GM04503 (cell line): Measurements from ENCODE around the gene EPM2A.
A peak's percentile ranks its signal among the peaks of the same experiment; 100 is the strongest.

Source experiments
- DNase-seq: peaks from one replicate; pipeline ENCODE4 v3.0.0-alpha.2; 2012; ENCODE audit warnings: low read depth

EPM2A gene

DNA sequence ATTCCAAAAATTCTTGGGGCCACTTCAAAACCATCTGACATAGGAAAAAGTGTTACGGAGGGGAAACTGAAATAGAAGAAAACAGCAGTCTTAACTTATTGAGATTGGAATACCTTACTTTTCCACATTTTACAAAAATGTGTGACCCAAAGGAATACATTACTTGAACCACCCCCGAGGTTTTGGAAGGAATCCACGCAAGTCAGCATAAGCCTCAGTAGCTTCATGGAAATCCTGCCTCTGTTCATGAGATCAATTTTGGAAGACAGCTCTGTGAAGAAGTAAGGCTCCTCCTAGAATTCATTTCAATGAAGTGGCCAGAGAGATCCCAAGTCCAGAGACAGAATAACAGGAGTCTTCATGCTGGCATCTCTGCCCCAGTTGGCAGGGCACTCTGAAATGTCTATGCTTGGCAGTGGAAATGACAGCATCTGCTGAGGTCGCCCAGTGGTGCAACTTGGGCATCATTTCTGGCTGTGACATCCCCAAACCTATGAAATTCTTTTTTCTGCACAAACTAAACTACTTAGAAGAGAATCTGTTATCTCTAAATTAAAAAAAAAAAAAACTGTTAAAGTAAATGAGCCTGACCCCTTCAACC, 132.5 kb downstream of the EPM2A start:
- DNase-seq = no peak

GRCh38 chr6:145601397-145601796, 133.9 kb downstream of the EPM2A start:
- DNase-seq = no peak

- DNase-seq = no peak
Measured at GRCh38 chr6:145600299-145600698, 135.0 kb downstream of the EPM2A start.

GRCh38 chr6:145588981-145589380, 146.3 kb downstream of the EPM2A start:
- DNase-seq = peak; percentile 9

DNA sequence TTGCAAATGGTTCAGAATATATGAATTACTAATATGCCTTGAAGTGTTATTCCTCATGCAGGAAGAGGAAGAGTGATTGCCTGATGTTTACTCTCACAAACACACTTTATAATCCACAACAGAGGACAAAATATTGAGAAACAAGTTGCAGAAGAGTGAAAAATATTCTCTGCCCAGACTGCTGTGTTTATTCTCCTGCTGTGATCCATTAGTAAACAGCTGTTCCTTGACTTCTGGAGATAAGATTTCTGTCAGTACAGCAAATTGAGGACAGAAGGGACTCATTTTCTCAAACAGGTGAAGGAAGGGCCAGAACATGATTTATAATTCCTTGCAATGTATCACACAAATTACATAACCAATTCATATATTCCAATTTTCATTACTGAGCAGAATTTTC, 148.0 kb downstream of the EPM2A start:
- no peak for DNase-seq

DNA sequence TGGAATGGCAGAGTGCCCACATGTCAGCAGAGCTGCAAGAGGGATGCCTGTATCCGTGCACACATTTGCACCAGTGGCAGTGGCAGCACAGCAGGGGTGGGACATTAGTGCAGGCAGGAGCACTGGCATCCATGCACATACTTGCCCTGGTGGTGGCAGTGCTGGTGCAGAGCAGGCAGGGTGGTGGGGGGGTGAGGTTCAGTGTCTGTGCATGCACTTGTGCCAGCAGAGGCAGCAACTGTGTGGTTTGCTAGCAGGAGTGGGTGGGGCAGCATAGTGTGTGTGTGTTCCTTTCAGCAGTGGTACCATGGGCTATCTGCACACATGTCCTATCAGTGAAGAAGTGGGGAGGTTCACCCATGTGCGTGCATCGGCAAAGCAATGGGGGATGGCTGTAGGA, 151.6 kb downstream of the EPM2A start:
- no peak for DNase-seq
